T follicular helper cell (primary cell): ENCODE measurements around the gene MSI2.
"Not testable (repeated sequence)": the region's sequence is repeated elsewhere in the genome, so short reads cannot be mapped to it uniquely, and the experiment has no call there.

Source experiments
- DNase-seq: peaks from one replicate; pipeline ENCODE4 v3.0.0-alpha.2; 2020; ENCODE audit warnings: low read depth

MSI2 gene

DNA sequence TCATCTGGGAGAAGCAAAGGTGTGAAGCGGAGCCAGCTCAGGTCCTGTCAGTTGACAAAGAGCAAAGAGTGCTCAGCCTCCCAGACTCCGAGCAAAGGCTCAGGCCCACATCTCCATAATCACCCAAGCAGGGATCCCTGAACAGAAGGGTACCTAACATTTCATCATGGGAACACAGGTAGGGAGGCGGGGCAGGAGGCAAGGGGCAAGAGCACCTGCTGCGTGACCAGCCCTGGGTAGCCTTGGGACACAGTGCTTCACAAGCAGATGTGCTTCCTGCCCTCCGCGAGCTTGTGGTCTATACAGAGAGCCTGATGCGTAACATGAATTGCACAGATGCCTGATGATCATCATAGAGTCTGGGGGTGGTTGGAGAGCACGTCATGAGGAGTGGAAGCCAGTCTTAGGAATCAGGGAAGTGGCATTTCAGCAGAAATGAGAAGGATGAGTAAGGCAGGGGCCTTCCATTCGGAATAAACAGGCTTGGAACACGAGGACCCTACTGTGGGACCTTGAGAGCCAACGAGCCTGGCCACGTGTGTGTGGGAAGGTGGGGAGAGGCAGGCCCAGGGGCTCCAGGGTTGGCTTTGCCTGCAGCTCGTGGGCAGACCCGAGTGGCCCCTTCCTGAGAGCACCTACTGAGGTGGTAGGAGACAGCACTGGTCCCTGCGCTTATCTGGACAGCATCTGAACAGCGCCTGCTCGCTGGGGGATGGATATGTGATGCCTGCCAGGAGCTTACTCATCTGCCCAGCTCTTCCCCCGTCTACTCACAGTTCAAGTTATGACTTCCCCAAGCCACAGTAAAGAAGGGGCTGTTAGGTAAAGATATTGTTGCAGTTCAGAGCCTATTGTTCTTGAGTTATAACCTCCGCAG is 363.0 kb downstream of the MSI2 start:
- no peak for DNase-seq

DNA sequence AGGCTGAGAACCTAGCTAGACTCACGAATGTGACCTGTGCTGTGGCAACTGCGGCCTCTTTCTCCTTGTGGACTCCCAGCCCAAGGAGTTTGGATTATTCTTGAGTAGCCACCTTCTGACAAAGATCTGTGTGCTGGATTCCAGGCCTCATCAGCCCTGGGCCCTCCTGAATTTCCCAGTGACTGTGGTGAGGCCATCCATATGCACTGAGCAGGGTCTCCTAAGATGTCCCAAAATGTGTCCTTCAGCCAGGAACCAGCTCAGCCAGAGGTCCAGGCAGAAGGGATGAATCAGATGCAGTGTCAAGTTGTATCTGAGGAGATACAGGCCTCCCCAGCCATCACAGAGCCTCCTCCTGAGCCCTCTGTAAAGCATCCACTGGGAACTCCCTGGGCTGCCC is 364.3 kb downstream of the MSI2 start:
- no peak for DNase-seq

DNA sequence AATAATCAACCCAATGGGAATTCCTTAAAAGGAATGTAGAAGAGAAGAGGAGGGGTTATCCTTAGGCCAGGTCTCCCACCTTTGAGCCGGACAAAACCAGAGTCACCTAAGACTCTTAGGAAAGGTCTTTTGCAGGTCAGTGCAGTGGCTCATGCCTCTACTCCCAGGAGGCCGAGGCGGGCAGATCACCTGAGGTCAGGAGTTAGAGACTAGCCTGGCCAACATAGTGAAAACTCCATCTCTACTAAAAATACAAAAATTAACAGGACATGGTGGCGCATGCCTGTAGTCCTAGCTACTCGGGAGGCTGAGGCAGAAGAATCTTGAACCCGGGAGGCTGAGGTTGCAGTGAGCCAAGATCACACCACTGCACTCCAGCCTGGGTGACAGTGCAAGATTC is 365.5 kb downstream of the MSI2 start:
- DNase-seq = not testable (repeated sequence)

DNA sequence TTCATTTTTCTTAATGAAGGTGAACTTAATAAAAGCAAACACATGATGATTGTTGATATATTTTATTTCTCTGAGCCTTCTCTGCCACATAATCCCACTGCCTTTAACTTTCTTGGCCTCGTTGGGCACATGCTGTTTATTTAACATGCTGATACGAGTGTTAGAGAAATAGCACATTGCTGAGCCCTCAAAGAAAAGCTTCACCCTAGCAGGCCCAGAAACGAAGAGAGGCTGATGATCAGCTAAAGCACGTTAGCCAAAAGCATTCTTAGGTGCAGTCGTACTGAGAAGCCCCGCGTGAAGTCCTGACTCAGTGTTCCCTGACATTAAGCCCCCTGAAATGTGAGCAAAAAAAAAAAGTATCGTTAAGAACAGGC is 366.0 kb downstream of the MSI2 start:
- no peak for DNase-seq

DNA sequence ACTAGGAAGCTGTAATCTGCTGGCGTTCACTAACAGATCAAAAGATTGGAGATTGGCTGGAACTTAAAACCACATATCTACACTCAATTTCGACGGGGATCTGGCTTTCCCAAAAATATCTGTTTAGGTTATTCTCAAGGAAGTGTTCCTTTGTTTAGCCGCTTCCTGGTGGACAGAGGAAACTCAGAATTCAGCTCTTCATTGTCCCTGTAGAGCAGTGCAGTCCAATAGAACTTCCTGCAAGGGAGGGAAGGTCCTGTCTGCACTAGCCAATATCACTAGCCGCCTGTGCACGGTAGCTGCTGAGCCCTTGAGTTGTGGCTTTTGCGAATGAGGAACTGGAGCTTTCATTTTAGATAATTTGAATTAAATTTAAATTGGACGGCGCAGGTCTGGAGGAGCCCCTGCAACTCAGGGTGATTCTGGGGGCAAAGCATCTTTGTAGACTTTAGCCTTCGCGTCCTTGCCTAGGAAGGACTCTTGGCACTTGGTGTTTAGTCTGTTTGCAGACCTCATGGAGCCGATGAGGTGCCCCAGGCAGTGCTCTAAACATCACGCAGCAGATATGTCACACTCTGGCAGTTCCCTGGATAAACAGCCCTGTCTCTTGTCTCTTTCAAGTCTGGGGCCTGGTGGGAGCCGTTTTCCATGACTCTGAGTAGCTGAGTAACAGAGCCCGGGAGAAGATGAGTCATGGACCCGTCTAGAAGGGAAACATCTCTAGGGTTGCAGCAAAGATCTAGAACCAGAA is 366.5 kb downstream of the MSI2 start:
- DNase-seq = no peak

DNA sequence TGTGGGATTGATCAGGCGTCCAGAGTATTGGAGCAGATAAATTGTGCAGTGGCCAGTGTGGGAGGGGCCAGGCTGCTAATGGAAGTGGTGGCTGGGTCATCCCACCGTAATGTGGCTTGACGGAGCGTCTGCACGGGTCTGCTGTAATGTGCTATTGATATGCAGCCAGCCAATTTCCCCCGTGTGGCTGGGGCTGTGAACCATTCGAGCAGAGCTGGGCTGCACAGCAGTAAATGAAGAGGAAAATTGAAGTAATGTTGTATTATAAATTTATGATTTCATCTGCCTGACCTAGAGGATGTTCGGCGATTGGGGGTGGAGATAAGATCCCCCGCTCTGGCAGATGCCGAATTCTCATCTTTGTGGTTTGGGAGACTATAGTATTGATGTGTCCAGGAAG is 367.3 kb downstream of the MSI2 start:
- no peak for DNase-seq

DNA sequence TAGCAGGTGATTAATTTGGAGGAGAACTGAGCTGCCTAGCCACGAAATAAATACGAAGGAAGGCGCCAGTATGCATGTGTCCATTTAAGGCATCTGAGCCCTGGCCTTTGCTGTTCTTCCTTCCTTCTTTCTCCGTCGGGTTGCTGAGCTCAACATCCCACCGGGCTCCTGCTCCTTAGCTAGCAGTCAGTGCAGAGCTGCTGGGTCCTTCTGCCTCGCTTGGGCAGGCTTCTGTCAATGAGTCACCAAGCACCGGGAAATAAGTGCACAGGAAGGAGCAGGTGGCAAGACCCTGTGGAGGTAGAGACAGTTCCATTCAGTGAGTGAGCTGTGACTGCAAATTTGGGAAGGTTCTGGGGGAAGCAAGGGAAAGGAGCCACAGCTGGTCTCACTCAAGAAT is 368.1 kb downstream of the MSI2 start:
- no peak for DNase-seq

DNA sequence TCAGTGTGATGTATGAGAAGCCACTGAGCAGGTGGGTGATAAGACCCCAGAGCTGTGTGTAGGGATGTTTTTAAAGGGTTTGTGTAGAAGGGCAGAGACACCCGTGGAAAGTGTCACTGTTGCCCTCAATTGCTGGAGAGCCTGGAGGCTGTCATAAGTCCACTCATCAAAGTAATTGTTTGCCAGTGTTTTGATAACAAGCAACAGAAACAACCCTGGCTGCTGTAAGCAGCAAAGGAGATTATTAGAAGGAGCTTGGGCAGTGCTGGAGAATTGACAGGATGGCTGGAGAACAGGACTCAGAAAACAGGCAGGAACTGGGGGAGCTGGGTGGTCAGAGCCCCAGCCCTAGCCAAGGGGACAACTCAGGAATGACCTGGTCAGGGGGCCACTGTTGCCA is 369.2 kb downstream of the MSI2 start:
- no peak for DNase-seq

DNA sequence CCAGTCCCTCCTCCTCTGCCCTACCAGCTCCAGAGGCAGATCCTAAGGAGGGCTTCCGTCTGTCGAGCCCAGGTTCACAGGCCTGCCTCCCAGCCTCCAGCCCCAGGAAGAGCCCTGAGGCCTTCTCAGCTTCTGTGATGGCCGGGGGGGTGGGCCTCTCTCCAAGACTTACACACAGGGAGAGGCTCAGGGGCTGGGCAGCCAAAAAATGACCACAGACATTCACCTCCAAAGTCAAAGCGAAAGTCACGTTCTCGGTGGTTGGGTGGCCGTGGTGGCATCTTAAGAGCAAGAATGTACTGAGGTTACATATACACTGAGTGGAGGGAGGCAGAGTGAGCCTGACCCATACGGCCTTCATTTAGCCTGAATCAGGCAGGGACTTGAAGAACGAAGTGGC is 369.6 kb downstream of the MSI2 start:
- DNase-seq = no peak

DNA sequence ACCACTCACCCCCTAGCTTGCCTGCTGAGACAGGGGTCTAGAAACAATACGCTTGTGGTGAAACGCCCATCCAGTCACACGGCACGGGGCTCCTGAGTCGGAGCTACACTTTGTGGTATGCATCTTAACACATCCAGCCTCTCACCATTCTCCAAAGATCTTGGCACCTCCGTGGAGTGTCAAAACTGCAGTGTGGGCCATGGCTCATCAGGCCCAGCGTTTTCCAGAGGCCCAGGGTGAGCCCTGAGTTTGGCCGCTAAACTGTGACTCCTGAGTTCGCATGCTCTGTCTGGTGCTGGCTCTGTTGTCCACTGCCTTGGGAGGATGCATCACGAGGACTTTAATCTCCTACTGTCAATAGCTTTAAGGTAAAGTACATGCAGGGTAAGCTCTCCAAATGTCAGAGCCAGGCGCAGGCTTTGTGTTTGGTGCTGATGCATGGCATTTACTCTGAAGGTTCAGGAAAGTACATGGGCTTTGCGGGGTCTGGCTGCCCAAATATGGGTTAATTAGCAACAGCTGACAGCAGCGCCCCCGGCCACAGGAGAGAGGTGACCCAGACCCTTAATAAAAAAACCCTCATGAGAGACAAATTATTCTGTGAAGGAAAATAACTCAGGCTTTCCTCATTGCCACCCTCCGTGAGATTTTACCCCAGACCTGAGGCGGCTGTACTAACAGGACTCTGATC is 370.3 kb downstream of the MSI2 start:
- no peak for DNase-seq

DNA sequence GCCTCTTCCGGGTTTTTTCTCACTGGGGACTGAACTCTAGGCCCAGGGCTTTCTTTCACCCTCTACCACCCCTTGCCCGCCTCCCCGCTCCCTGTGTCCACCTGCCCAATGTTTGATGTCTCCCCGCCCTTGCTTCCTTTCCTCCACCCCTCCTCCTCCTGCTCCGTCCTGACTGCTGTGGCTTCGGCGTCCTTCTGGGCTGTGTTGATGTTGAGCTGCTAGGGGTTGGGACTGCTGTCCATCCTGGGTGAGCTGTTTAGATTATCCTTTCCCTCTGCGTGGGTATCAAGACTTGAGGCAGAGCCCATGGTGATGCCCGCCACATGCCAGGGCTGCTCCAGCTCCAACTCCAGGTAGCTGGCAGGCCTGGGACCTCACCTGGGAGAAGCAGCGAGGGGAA is 371.3 kb downstream of the MSI2 start:
- DNase-seq = no peak

DNA sequence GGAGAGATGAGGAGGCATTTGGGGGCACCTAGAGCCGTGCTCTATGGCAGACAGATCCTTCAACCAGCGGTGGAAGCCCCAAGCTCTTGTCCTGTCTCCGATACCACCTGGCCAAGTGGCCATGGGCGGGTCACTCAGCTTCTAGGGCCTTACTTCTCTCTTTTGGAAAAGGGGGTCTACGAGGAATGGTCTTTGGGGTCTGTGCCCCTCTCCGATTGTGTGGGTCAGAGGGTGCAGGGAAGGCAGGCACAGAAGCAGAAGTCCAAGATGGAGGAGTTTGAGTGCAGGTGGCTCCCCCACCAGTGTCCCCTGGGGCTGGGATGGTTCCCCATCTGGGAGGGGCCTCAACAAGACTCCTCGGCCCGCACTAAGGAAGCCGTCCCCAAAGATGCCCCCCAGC is 372.1 kb downstream of the MSI2 start:
- no peak for DNase-seq

DNA sequence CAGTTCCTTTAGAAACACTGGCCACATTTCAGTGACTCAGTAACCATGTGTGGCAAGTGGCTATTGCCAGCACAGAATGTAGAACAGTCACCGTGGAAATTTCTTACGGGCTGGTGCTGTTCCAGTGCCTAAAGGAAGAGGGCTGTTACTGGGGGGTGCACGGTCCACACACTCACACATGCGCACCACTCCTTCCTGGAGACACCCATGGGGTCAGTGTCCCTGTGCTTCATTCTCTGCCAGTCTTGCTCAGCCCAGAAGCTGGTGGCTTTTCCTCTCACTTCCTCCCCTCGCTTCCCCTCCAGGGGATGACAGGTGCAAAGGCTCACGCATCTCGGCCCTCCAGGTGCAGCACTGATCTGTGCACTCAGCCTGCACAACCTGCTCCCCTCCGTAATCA is 373.1 kb downstream of the MSI2 start:
- DNase-seq = no peak

DNA sequence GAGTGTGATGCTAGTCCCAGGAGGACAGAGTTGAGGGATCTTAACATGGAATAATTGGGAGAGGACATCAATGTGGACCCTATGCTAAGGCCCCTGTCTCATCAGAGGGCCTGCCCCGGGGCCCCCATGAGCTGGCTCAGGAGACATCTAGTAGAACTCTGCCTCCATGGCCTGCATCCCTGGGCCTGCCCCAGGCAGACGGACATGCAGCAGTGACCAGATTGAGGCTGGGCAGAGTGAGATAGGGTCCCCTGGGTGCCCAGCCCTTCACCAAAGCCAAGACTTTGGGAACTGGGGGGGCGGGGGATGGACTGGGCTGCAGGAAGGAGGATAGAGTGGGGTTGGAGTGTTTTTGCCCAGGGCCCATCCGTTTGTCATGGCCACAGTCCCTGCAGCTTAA is 373.6 kb downstream of the MSI2 start:
- DNase-seq = no peak

DNA sequence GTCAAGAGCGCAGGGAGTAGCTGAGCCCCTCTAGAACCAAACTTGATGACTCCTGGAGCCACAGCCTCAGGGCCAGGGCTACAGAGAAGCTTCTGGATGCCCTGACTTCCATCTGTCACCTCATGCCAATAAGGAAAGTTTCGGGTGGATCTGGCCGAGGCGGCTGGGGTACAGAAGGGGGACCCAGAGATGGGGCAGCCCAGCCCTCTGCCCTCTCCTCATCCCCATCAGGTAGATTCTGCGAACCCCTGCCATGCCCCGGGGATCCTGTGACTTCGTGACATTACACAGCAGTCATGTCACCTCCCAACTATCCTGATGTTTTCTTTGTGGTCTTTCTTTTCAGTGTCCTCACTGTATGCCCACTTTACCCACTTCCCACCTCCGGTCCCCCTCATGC is 374.4 kb downstream of the MSI2 start:
- no peak for DNase-seq

DNA sequence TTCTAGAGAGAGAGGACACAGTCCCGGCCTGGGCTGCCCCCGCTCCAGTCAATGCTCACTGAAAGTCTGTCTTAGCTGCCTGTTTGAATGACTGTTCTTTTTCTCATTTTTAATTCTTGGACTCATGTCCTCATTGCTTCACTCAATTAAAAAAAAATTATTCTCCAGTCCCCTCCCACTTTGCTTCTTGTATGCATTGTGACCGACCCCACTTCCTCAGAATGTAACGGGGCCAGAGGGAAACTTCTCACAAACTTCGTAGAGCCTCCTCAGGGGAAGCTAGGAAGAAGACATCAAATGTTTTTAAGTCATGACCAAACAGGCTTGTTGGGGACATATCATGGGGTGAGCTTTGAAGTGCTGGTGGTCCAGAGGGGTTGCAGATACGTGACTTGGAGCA is 375.5 kb downstream of the MSI2 start:
- no peak for DNase-seq

DNA sequence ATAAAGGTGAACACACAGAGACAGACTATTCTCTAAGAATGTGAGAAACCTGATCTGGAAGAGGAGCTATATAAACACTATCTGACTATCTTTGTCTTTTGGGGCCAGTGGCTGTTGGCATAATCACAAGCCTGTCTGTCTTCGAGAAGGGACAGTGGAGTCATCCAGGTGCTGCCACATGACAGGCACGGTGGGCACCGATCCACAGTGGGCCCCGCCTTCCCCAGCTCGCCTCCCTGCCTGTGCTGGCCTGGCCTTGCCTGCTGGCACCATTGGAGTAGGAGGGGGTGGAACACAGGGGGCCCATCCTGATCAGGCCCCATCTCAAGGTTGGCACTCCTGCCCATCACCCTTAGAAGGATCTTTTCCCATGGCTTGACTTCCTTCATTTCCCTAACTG is 376.0 kb downstream of the MSI2 start:
- DNase-seq = no peak

DNA sequence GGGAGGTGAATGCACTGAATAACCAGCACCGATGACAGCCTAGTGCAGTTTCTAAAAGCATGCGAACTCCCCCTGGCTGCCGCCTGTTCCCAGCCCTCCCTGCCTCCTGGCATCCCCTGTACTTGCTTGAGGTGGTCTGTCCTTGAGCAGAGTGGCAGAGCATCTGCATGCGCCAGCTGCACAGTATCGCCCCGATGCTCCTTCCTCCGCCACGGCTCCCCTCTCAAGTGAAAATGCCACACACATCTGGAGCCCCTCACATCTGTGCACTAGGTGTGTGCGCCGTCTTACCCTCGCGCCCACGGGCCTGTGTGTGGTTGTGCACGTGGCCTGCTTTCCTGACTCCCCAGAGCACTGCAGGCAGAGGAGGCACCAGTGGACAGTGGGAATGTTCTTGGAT is 376.9 kb downstream of the MSI2 start:
- DNase-seq = no peak

DNA sequence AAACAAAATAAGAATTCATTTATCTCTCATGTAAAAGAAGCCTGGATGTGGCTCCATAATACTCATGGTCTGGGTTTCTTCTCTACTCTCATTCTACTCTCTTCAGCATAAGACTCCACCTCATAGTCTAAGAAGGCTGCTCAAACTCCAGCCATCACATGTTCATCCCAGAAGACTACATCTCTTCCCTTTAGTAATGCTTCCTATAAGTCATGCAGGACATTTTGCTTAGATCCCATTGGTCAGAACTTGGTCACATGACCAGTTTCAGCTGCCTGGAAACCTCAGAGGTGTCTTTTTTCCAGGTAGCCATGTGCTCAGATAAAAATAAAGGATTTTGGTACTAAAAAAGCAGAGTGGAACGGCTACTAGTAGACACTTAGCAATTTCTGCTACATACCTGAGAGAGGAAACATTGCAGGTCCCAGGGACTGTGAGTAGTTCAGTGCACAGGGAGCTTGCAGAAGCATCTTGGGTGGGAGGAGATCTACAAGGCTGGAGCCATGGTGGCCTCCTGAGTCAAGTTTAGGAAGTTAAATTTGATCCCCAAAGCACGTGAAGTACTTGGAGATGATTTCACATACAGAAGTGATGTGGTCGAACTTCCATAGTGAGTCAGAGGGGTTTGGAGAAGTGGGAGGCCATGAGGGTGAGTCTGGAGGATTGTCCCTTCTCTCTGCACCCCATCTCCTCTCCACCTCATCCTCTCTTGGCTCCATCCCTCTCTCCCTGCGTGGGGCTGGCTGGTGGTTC is 378.6 kb downstream of the MSI2 start:
- no peak for DNase-seq

DNA sequence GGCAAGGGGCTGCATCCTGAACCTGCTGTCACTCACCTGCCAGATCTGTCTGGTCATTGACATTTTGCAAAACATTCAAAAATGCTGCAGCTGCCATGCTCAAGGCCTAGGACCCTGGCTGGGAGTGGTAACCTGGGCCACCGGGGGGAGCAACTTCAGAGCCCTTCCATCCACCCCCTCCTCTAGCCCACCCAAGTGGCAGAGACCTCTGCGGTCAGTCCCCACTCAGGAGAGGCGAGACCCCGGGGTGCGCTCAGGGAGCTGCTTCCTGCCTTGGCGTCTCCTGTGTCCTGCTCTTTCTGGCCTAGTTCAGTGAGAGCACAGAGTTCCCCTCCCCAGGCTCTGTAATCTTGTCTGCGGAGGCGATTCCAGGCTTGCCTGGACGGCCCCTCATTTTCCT is 380.0 kb downstream of the MSI2 start:
- DNase-seq = no peak

DNA sequence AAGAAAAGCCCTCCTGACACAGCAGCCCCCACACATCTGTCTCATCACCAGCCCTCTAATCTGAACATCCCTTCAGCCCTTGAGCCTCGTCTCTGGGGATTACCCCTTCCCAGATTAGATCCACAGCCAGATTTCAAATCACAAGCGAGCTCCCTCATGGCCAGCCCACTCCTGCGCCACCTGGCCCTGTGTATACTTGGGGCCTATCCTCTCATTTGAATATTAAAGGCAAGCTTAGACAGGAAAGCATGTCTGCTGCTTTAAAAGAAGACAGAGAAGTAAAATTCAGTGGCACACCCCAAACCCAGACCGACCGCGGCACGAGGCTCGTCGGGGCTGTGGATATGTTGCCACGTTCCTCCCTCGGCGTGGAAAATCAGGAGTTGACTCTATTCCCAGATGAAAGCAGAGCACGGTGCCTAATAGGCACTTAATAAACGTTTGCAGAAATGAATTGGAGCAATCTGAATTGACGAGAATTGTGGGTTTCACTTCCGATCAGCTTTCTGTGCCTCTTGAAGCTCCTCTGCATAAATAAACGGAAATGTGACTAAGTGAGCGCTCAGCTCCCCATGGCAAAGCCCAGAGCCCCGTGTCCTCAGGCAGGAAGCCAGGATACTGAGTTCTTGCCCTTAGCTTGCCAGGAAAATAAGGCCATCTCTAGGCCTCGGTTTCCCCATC is 380.8 kb downstream of the MSI2 start:
- DNase-seq = no peak

DNA sequence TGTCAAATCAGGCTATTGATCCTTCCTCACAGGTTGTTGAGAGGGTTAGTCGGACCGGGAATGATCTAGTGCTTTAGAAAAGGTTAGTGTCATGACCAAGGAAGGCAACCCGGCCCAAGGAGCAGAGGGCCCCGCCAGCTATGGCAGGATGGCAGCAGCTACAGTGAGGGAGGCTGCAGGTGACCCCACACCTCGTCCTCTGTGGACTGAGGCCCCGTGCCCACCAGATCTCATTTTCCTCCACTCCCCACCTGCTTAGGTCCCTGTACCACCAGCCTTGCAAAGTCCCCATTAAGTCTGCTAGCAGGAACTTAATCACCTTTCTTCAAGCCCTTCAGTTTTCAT is 381.3 kb downstream of the MSI2 start:
- DNase-seq = no peak
